GM18502 (cell line): ENCODE results near the gene MLLT10.
"Not testable (repeated sequence)": the region's sequence is repeated elsewhere in the genome, so short reads cannot be mapped to it uniquely, and the experiment has no call there.

ENCODE experiments used
- ATAC-seq: cut with Tn5 transposase; IDR thresholded peaks from one replicate; pipeline ENCODE4 v1.9.1; 2021; ENCODE audit warnings: mild to moderate bottlenecking; ENCODE audit not compliant: unreplicated experiment, poor library complexity

The MLLT10 gene

DNA sequence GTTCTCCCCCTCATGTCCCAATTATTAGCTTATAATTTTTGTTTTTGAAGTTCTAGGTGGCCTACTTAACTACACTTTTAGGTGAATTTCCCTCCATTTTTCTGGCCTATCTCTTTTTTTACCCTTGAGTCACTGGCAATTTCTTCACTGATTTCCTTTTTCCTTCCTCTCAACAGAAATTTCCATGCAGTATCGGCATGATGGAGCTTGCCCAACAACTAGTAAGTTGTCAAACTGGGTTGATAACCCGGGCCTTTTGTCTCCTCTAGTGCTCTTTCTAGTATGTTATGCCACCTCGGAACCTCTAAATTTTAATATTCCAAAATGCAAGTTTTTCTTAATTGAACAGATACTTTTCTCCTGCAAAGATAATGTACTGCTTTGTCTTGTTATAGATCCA, 147.1 kb downstream of the MLLT10 start:
- ATAC-seq = no peak

DNA sequence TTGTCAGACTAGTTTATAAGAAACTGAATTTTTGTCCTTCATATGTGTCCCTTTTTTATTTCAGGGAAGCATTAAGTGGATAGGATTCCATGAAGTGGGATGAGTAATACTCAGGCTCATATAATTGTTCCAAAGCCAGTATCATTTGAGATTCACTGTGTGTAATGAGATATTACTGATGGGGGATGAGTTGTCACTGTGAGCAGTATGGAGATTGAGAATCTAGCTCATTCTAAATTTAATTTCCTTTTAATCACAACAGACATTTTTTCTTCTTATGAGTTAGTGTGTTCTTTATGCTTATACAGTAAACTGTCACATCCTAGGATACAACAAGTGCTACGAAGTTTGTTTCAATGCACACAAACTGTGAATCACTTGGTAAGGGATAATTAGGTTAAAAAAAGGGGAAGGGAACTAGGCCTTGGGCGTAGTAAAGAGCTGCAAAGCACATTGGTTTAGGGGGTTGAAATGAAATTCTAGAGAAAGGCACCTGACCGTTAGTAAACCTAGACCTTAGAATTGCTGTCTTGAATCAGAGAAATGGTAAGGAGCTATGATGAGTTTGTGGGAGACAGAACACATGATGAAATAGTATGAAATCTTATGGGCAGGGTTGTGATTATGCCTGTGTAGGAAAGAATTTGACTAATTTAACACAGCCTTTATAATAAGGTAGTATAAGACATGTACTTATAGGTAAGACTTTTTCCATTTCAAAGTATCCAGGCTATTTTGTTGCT, 153.4 kb downstream of the MLLT10 start:
- ATAC-seq = no peak

DNA sequence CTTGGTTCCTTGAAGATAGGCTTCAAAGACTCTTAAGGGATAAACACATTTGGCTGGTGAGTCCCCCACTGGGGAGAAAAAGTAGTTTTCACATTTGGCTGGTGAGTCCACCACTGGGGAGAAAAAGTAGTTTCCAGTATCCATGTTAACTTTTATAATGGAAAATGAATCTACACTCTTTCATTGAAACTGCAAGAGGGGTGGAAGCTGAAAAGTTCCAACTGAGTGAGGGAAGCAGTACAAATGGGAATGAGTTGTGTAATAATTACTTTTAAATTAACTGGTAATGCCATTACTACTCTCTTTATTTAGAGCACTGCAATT, 153.9 kb downstream of the MLLT10 start:
- no peak for ATAC-seq

DNA sequence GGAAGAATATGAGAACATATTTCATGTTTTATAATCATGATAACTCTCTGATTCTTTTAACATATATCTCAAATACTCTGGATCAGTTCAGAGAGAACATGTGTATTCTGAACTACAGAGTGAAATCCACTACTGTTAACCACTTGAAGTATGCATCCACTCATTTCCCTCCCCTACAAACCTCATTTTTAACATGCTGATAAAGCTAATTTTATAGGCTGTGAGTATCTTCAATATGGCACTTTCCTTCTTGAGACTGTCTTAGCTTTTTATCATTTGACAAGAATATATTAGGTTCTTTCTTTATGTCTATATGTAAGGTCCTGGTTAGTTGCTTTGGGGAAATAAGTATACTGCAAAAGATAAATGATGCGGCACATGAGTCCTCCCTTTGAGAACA, 154.8 kb downstream of the MLLT10 start:
- no peak for ATAC-seq

DNA sequence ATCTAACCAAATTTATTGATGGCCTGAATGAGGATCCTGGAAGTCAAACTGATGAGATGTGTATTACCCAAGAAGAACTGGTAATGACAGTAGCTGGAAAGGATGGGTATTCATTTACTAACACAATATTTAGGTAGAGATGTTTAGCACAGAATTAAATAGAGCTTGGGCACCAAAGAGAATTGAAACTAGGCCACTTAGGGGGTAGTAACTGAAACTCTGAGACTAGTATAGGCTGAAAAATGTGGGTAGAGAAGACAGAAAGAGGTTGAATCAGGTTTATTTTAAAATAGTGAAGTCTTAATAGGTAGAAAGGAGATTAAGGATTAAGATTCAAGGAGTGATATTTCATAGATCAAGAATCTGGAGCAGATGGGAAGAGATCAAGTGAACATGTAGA, 155.8 kb downstream of the MLLT10 start:
- no peak for ATAC-seq

DNA sequence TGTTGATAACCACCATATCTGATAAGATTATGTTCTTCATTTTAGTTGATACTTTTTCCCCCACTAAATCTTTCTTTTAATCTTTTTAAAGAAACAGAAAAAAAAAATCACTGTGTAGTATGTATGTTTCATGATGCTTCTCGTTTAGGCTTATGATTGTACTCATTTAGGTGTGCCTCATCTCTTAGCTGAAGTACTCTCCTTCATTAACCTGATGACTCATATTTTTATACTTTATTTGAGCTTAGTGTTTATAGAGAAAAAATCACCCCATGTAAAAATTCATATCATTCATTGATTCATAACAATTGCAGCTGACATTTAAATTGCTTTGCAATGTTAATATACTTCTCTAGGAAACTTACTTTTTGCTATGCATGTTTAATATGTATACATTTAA, 158.9 kb downstream of the MLLT10 start:
- no peak for ATAC-seq

DNA sequence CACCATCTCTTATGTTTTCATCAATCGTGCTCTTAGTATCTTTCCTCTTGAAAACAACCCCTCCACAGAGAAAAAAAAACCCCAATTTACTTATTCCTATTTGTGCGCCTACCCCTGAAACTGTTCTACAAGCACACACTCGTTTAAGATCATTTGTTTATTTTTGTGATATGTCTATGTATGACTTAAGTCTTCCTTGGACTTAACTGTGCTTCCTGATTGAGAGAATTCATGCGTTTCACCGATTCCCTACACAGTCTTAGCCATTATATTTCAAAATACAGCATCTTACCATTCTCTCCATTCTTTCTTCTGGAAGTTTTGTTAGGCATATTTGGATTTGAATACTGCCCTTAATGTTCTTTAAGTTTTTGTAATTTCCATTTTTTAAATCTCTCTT, 159.4 kb downstream of the MLLT10 start:
- ATAC-seq = no peak

DNA sequence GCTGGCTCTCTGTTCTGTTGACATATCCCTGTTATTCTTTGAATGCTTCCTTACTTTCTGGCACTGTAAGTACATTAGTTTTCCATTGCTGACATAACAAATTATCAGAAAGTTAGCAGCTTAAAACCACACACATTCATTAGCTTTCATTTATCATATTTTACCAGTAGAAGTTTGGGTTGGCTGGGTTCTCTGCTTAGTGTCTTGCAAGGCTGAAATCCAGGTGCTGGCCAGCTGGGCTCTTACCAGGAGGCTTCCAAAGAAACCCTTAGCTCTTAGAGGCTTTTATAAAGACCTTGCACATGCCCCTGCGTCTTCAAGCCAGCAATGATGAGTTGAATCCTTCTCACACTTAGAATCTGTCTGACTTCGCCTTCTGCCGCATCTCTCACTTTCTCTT, 160.6 kb downstream of the MLLT10 start:
- ATAC-seq = no peak

DNA sequence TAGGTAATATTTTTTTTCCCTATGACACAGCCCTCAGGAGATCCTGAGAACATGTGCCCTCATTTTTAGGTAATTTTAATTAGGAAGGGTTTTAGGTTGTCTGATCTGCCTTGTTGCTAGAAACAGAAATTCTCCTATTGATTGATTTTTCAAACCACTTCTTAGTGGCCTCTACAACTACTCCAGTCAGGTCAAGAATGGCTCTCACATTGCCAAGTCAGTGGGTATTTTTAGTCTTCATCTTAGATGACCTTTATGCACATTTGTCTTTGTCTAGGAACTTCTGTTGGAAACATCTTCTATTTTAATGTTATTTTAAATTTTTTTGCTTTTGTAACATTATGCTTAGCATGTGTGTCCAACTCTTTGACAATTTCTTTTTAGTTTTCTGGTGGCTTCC, 162.3 kb downstream of the MLLT10 start:
- ATAC-seq = no peak

DNA sequence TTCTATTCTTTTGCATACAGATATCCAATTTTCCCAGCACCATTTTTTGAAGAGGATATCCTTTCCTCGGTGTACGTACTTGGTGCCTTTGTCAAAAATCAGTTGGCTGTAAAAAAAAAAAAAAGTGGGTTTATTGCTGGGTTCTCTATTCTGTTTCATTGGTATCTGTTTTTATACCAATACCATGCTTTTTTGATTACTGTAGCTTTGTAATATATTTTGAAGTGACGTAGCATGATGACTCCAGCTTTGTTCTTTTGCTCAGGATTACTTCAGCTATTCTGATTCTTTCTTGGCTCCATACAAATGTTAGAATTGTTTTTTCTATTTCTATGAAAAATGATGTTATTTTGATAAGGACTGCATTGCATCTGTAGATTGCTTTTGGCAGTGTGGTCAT, 165.5 kb downstream of the MLLT10 start:
- ATAC-seq = no peak

DNA sequence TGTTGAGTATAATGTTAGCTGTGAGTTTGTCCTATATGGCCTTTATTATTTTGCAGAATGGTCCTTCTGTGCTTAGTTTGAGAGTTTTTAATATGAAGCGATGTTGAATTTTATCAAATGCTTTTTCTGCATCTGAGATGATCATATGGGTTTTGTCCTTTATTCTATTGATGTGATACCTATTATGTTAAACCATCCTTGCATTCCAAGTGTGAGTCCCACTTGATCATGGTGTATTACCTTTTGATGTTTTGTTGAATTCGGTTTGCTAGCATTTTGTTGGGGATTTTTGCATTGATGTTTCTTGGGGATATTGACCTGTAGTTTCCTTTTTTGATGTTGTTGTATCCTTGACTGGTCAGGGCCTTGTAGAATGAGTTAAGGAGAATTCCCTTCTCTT, 166.4 kb downstream of the MLLT10 start:
- ATAC-seq = no peak

DNA sequence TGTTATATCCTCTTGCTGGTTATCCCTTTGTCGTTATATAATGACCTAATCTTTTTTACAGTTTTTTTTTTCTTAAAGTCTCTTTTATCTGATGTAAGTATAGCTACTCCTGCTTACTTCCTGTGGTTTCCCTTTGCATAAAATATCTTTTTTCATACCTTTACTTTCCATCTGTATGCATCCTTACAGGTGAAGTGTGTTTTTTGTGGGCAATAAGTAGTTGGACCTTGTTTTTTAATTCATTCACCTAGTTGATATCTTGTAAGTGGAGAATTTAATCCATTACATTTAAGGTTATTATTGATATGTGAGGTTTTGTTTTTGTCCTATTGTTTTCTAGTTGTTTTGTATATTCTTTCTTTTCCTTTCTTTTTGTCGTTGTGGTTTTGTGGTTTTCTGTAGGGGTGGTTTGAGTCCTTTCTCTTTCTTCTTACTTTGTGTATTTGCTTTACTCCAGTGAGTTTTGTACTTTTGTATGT, 168.6 kb downstream of the MLLT10 start:
- peak; percentile 77 for ATAC-seq

DNA sequence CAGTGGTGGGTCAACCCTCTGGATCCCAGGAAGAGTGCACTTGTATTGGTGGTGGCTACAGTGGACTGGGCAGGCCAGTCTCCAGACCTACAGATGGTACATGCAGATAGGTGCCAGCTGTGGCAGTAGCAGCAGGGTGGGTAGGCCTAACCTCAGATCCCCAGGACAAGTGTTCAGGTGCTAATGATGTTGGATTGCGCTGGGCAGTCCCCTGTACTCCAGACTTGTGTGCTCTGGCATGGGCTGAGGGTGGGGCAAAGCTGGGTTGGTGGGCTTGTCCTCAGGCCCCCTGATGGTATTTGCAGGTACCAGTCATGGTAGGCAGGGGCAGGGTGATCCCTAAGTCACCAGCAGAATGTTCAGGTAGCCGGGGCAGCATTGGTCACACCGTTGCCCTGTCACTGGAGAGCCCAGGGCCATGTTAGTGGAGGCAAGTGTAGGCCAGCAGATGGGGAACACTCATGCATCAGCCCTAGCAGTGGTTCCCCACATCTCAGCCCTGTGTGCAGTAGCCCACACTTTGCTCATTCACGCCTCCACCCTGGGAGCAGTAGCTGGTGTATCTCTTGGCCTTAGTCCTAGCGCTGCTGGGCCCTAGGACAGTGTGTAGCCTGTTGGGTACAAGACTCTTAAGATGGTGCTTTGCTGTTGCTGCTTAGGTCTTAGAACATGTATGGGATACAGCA, 171.3 kb downstream of the MLLT10 start:
- ATAC-seq = no peak

DNA sequence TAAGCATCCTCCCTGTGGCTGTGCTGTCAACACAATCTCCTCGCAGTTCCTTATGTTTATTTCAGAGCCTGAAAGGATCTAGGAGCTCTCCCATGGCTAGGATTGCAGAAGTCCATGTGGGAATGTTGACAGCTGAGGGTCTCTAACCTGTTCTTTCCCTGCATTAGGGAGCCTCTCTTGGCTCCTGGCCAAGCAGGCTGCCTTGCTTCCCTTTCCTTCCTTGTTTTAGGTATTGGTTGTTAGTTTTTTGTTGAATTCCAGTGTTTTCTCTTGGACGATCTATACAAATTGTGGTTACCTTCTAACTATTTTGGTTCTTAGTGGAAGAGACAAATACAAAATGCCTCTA, 171.8 kb downstream of the MLLT10 start:
- no peak for ATAC-seq

DNA sequence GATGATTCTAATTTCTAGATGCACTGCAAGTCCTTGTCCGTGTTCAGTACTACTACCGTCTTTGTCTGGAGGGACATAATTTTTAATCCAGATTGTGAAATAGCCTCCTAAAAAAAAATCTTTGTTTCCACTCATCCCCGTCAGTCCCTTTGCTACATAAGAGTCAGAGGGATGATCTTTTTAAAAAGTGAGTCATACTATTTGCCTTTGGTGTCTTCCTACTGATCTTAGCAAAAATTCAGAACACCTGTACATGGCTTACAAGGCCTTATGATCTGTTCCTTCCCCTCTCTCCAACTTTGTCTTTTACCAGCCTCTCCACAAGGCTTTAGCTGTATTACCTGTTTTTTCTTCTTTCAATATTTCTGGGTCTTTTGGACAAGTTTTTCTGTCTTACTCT, 173.5 kb downstream of the MLLT10 start:
- no peak for ATAC-seq

DNA sequence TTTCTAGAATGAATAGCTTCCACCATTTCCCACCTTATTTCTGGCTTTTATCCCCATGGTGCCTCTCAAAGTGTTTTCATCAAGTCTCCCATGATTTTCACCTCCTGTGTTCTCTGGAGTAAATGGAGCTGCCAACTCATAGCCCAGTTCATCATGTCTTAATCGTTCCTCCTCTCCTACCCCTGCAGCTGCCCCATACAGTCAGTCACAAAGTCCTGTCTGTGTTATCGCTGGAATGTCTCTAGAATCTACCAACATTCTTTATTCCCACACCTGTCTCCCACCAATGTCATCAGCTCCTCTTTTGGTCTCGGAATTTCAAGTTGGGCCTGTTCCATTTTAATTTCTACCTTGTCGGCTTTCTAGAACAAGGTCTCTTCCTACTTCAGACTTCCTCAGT, 178.9 kb downstream of the MLLT10 start:
- no peak for ATAC-seq

DNA sequence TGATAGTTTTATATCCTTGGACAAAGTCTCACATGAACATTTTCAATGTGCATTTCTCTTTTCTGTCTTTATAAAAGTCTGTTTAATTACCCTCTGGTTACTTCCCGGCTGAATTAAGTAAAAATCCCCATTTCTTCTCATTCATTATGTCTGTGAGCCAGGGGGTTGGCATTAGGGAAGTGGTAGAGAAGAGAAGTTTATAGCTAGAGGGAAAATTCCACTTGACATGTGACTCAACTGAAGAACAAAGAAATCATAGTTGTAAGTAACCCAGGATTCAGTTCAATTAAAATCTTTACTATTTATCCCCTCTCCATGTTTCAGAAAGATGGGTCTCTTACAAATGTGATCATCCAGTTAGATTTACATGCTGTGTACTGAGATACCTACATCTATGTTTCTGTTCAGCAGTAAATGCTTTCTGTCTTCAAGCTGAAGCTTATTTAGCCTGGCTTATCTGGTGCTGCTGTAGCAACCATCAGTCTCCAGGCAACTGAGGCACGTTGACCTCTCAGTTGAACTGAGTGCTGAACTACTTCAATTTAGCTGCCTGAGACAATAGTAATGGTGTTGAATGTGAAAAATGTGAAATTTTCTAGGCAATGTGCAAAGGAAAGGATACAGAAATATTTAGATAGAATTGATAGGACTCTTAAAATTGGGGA, 181.6 kb downstream of the MLLT10 start:
- no peak for ATAC-seq

DNA sequence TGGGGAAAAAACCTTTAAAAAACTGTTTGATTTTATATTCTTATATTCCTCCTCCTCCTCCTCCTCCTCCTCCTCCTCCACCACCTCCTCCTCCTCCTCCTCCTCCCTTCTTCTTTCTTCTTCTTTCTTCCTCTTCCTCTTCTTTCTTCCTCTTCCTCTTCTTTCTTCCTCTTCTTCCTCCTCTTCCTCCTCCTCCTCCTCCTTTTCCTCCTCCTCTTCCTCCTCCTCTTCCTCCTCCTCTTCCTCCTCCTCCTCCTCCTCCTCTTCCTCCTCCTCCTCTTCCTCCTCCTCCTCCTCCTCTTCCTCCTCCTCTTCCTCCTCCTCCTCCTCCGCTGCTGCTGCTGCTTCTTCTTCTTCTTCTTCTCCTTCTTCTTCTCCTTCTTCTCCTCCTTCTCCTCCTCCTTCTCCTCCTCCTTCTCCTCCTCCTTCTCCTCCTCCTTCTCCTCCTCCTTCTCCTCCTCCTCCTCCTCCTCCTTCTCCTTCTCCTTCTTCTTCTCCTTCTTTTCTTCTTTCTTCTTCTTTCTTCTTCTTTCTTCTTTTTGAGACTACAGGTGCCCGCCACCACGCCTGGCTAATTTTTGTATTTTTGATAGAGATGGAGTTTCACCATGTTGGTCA, 183.5 kb downstream of the MLLT10 start:
- not testable (repeated sequence) for ATAC-seq

DNA sequence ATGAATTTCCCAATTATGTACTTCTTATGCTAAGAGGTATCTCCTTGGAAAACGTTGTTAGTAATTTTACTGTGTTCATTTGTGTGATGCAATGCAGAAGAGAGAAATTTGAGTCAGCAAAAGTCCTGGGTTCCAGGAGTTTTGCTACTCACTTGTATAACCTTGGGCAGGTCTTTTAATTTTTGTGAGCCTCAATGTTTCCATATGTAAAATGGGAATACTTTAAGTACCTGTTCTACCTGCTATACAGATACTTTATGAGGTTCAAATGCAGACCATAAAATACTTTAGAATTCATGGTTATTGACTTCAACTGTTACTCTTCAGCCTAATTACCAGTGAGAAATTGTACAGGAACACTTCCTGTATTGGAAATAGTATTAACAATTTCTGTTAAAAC, 185.5 kb downstream of the MLLT10 start:
- no peak for ATAC-seq

DNA sequence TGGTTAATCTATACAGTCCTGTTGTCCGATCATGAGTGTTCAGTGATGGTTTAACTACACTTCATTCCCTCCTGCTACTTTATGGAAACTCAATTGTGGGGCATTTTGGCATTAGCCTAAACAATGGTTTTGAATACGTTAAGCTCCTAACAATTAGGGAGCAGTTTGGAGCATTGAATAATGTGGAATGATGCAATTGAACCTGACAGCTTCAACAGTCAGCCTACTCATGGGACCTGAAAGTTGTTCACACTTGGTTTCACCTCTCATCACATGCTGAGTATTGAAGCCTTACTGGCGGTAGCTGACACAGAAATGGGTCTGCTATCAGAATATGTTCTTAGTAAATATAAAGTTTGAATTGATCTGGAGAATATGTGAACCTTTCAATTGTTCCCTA, 186.1 kb downstream of the MLLT10 start:
- no peak for ATAC-seq

DNA sequence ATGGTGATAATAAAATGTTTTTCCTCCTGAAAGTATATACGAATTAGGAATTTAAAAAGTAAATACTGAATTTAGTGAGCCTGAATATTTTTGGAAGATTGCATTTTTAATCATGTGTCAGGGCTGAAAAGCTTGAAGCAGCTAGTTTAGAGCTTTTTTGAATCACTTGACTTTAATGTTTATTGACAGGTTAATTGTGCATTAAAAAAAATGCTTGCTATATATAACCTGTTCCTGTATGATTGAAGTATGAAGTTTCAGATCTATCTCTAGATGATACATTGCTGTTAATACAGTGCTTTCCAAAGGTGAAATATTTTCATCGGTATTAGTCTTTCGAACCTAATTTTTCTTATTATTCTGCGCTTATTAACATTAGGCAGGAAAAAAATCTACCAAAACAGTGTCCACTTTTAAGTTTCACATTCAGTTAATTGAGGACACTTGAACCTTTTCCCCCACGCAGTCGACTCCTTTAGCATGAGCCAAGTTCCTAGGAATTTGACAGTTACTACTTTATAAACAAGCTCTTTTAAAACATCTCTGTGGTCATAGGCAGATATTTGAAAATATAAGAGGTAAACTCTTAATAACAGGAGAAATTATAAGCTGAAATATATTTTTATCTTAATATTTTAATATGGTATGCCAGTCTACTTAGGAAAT, 187.1 kb downstream of the MLLT10 start:
- ATAC-seq = no peak
